ENCODE data around the gene RARB.
A peak's percentile ranks its signal among the peaks of the same experiment; 100 is the strongest.

Gene RARB

DNA sequence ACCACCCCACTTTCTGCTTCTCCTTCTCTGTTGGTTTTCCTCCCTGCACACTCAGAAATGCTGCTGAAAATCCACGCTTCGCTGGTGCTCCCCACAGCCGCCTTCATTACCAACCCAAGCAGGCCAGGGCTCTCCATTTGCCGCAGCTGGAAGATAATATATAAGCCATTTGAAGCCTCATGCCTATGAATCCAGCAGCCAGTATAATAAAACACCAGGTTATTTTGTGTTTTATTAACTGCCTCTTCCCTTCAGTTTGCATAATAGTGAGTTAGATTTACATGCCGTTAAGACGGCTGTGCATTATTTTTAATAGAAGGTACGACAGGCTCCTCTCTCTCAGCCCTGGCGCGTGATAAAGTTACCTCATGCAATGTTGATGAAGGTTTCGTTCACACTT, 150.0 kb downstream of the RARB start:
- DNase-seq (ENCODE audit: low read depth) = no peak

- no peak for DNase-seq (ENCODE audit: low read depth)
Observed at GRCh38 chr3:25580534-25580933, 152.5 kb downstream of the RARB start.

GRCh38 chr3:25581335-25581734, 153.3 kb downstream of the RARB start:
- no peak for DNase-seq (ENCODE audit: low read depth)

- no peak for DNase-seq (ENCODE audit: low read depth)
Observed at GRCh38 chr3:25581823-25582222, 153.8 kb downstream of the RARB start.

GRCh38 chr3:25582242-25582641, 154.2 kb downstream of the RARB start:
- DNase-seq (ENCODE audit: low read depth) = peak; percentile 28

DNA sequence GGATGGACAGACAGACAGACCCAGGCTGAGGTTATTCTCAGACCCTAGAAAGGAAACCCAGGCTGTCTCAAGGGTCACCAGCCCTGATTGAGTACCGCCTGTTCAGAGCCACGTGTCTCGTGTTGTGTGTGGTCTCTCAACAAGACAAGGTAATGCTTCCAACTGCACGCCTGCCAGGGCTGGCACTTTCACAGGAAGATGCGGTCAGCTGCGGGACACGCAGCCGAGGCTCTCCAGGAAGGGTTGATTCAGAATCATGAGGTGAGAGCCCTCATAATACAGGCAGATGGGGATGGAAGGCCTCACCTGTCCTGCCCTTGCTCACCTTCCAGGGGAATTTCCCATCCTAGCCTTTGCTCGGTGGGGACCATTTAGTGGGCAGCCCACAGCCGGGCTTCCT, 155.3 kb downstream of the RARB start:
- DNase-seq (ENCODE audit: low read depth) = no peak

- no peak for DNase-seq (ENCODE audit: low read depth)
Observed at GRCh38 chr3:25584011-25584789, 156.1 kb downstream of the RARB start.

GRCh38 chr3:25585361-25586166, 157.5 kb downstream of the RARB start:
- no peak for DNase-seq (ENCODE audit: low read depth)

DNA sequence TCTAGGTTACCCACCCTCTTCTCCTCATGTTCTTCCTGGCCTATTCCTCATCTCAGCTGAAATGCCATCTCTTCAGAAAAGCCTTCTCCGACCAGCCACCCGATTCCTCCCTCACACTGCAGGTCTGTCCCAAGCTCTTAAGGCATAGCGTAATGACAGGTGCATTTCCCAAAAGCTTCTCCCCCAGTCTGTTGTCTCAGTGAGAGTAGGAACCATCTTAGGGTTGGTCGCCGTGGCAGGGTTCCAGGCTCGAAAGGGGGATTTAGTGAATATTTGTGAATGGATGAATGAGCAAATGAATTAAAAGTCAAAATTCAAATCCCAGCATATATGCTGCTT, 158.1 kb downstream of the RARB start:
- DNase-seq (ENCODE audit: low read depth) = no peak

GRCh38 chr3:25586553-25586952, 158.5 kb downstream of the RARB start:
- DNase-seq (ENCODE audit: low read depth) = no peak

- DNase-seq (ENCODE audit: low read depth) = no peak
Observed at GRCh38 chr3:25587094-25587493, 159.0 kb downstream of the RARB start.

GRCh38 chr3:25587526-25587925, 159.5 kb downstream of the RARB start:
- peak; percentile 34 for DNase-seq (ENCODE audit: low read depth)

DNA sequence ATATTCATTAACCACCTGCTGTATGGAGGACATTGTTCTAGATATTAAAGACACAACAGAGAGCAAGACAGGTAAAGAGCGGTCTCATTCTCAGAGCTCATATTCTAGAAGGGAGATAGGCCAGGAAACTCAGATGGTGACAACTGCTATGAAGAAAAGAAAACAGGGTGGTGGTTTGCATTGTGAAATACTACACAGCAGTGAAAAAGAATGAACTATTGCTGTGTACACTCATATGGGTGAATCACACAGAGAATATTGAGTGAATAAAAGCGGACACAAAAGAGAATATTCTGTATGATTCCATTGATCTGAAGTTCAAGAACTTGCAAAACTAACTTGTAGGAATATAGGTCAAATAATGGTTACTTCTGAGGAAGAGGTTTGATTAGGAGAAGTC, 159.9 kb downstream of the RARB start:
- no peak for DNase-seq (ENCODE audit: low read depth)

- DNase-seq (ENCODE audit: low read depth) = no peak
Observed at GRCh38 chr3:25588441-25589103, 160.5 kb downstream of the RARB start.

DNA sequence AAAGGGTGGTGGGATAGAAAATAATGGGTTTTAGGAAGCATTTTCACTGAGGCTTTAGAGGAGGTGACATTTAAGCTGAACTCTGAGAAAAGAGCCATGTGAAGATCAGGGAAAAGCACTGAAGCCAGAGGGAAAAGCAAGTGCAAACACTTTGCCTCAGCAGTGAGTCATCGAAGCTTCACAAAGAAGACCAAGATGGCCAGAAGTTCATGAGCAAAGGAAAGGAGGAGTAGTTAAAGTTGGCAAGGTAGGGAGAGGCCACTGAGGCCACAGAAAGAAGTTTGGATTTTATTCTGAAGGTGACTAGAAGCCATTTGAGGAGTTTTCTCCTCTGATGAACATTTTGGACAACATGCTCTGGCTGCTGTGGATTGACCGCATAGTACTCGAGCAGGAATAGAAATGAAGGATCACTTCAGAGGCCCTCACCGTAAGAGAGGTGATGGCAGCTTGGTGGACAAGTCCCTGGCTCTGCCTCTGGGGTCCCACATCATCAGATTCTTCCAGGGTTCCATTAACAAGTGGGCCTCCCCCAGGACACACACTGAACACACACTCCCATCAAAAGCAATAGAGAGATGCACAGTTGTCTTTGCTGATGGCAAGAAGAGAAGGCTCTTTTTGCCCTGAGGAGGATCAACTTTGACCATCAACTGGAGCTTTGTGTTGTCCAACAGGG, 161.2 kb downstream of the RARB start:
- no peak for DNase-seq (ENCODE audit: low read depth)

GRCh38 chr3:25589783-25590258, 161.8 kb downstream of the RARB start:
- DNase-seq (ENCODE audit: low read depth) = no peak

GRCh38 chr3:25592510-25592968, 164.5 kb downstream of the RARB start:
- peak; percentile 61 for DNase-seq (ENCODE audit: low read depth)

DNA sequence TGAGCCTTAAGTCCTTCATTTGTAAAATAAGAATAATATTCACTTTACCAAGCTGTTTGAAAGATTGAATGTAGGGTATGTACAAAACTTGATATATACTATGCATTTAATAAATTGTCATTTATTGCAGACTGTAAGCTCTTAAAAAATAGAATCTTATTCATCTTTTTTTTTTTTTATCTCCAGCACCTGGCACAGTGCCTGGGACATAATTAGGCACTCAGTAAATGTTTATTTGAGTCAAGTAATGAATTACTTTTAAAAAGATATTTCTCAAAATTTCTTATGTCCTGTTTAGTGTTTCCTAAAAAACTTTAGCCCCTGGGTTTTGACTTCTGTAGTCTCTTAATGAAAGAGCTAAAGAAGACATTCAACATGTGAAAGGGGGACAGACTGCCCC, 164.9 kb downstream of the RARB start:
- no peak for DNase-seq (ENCODE audit: low read depth)

- DNase-seq (ENCODE audit: low read depth) = peak; percentile 85
Observed at GRCh38 chr3:25594007-25594502, 166.0 kb downstream of the RARB start.

GRCh38 chr3:25597535-25598101, 169.6 kb downstream of the RARB start:
- DNase-seq (ENCODE audit: low read depth) = no peak

- DNase-seq (ENCODE audit: low read depth) = no peak
Observed at GRCh38 chr3:25603703-25604102, 175.6 kb downstream of the RARB start.
